Measurements from ENCODE around the gene RNF34. TPM values are rescaled to one million over a fixed set of nuclear protein-coding genes. Genes with fewer than 3 reads are reported as not detected.

Gene RNF34
- total RNA-seq, 2 experiments from 2014 or later, result 60.6 to 63.1 TPM

DNA sequence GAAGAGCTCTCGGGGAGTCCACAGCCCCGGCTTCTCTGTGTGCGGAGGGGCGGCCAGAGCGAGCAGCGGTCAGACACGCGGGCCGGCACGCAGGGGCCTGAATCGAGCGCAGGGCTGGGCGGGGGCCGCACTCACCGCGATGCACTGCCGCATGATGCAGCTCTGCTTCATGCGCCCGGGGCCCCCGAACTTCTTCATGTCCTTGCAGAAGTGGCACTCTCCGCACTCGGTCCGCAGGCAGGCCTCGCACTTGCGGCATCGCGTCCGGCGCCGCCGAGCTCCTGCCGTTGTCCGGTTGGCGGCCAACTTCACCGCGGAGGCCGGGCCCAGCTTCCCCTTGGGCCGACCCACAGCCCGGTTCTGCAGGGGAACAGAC, 53.1 kb downstream of the RNF34 start:
- intact Hi-C loops (cut with DNase I, micrococcal nuclease), result no loop called here
- no peak overlapping the region for H3K4me3 Mint-ChIP-seq
- DNase-seq (peak in 1 of 14 experiments; percentile 26), ATAC-seq (ENCODE audit: poor library complexity) (no peak)
- TF ChIP-seq, protein P1, sequence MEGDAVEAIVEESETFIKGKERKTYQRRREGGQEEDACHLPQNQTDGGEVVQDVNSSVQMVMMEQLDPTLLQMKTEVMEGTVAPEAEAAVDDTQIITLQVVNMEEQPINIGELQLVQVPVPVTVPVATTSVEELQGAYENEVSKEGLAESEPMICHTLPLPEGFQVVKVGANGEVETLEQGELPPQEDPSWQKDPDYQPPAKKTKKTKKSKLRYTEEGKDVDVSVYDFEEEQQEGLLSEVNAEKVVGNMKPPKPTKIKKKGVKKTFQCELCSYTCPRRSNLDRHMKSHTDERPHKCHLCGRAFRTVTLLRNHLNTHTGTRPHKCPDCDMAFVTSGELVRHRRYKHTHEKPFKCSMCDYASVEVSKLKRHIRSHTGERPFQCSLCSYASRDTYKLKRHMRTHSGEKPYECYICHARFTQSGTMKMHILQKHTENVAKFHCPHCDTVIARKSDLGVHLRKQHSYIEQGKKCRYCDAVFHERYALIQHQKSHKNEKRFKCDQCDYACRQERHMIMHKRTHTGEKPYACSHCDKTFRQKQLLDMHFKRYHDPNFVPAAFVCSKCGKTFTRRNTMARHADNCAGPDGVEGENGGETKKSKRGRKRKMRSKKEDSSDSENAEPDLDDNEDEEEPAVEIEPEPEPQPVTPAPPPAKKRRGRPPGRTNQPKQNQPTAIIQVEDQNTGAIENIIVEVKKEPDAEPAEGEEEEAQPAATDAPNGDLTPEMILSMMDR (IDR thresholded peaks at IDR 0.05), result no peak
- POLR2A ChIA-PET, result no interaction called here
- H3K9me3 Mint-ChIP-seq, result no peaks in the 10 kb centered on the region
- H3K36me3 Mint-ChIP-seq (ENCODE audit: low read depth), result peaks cover 24% of the 10 kb centered on the region
- peaks cover 22% of the 10 kb centered on the region for H3K4me1 Mint-ChIP-seq (ENCODE audit: low read depth)
- H3K27me3 ChIP-seq (ENCODE audit: control insufficient read depth in 1 of 2, insufficient read depth in 2 of 2, low read length in 2 of 2), result no peaks in the 10 kb centered on the region
- peaks cover 36% of the 10 kb centered on the region for H3K4me1 ChIP-seq (ENCODE audit: insufficient read depth, low read length)
- no peaks in the 10 kb centered on the region for H3K9me3 ChIP-seq (ENCODE audit: control insufficient read depth in 1 of 2, insufficient read depth in 1 of 2, low read length in 2 of 2)
- CTCF ChIA-PET, result interaction anchor here (0.6 kb wide), 1 partner anchor 132 kb away, joined by 3 read pairs; no protein-coding TSS in a partner anchor
- H3K27ac Mint-ChIP-seq, result no peak overlapping the region
- peaks cover 32% of the 10 kb centered on the region for H3K36me3 ChIP-seq (ENCODE audit: insufficient read depth, low read length)
- no peak overlapping the region for H3K4me3 ChIP-seq (ENCODE audit: low read length)
- no peak overlapping the region for H3K27ac ChIP-seq (ENCODE audit: low read depth in 1 of 2, low read length in 2 of 2)
- H3K27me3 Mint-ChIP-seq, result no peaks in the 10 kb centered on the region

DNA sequence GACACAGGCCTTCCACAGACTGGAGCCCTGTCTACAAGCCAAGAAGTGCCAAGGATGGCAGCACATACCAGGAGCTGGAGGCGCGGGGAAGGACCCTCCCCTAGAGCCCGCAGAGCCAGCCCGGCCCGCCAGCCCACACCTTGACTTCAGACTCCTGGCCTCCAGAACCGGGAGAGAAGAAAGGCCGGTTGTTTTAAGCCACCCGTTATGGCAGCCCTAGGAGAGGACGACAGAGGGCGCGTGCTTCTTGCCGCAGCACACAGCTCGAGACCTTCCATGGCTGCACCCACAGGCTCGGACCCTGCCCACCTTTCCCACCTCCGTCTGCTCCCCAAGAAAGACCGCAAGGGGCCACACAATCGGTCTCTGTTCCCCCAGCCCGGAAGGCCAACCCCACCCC, 53.7 kb downstream of the RNF34 start:
- H3K36me3 Mint-ChIP-seq (ENCODE audit: low read depth), result peaks cover 21% of the 10 kb centered on the region
- Histone ChIP-seq H3K4me1 (ENCODE audit: insufficient read depth, low read length) (peaks cover 39% of the 10 kb centered on the region), H3K36me3 (ENCODE audit: insufficient read depth, low read length) (peaks cover 30% of the 10 kb centered on the region), H3K27ac (ENCODE audit: low read depth in 1 of 2, low read length in 2 of 2) (no peak overlapping the region), H3K4me3 (ENCODE audit: low read length) (no peak overlapping the region), H3K9me3 (ENCODE audit: control insufficient read depth in 1 of 2, insufficient read depth in 1 of 2, low read length in 2 of 2) (no peaks in the 10 kb centered on the region), H3K27me3 (ENCODE audit: control insufficient read depth in 1 of 2, insufficient read depth in 2 of 2, low read length in 2 of 2) (no peaks in the 10 kb centered on the region)
- ChIA-PET POLR2A (interaction anchor here (1.1 kb wide), 1 partner anchor 53 kb away, joined by 3 read pairs; no protein-coding TSS in a partner anchor), CTCF (no interaction called here)
- H3K4me1 Mint-ChIP-seq (ENCODE audit: low read depth), result peaks cover 22% of the 10 kb centered on the region
- H3K9me3 Mint-ChIP-seq, result no peaks in the 10 kb centered on the region
- no peaks in the 10 kb centered on the region for H3K27me3 Mint-ChIP-seq
- DNase-seq (peak in 1 of 14 experiments; percentile 21), ATAC-seq (ENCODE audit: poor library complexity) (no peak)
- no peak overlapping the region for H3K27ac Mint-ChIP-seq
- TF ChIP-seq, protein P1 (IDR thresholded peaks at IDR 0.05), result no peak
- no peak overlapping the region for H3K4me3 Mint-ChIP-seq
- intact Hi-C loops (cut with DNase I, micrococcal nuclease), result no loop called here

DNA sequence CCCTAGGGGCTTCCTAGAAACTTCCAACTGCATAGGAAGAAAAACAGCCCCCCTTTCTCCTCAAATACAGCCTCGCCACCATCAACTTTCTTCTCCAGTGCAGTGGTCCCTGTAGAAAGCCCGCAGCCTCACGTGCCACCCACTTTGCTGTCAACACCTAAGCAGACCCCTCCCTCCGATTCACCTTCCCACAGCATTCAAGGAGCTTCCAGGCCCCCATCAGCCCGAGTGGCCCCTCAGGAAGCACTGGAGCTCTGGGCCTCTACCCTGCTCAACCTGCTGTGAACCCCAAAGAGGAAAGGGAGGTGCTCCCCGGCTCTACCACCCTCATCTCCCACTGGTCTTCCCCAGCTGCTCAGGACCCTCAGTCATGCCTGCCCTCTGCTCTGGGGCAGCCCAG, 55.0 kb downstream of the RNF34 start:
- ChIA-PET CTCF (interaction anchor here (1.4 kb wide), 1 partner anchor 12 kb away, joined by 4 read pairs; no protein-coding TSS in a partner anchor), POLR2A (interaction anchor here (1.1 kb wide), 1 partner anchor 54 kb away, joined by 3 read pairs; no protein-coding TSS in a partner anchor)
- TF ChIP-seq, protein P1 (IDR thresholded peaks at IDR 0.05), result no peak
- Mint-ChIP-seq H3K36me3 (ENCODE audit: low read depth) (peaks cover 13% of the 10 kb centered on the region), H3K9me3 (no peaks in the 10 kb centered on the region), H3K27ac (no peak overlapping the region), H3K4me1 (ENCODE audit: low read depth) (peaks cover 25% of the 10 kb centered on the region), H3K27me3 (no peaks in the 10 kb centered on the region), H3K4me3 (no peak overlapping the region)
- DNase-seq (no peak), ATAC-seq (ENCODE audit: poor library complexity) (no peak)
- no peaks in the 10 kb centered on the region for H3K27me3 ChIP-seq (ENCODE audit: control insufficient read depth in 1 of 2, insufficient read depth in 2 of 2, low read length in 2 of 2)
- intact Hi-C loops (cut with DNase I, micrococcal nuclease), result no loop called here
- no peaks in the 10 kb centered on the region for H3K9me3 ChIP-seq (ENCODE audit: control insufficient read depth in 1 of 2, insufficient read depth in 1 of 2, low read length in 2 of 2)
- H3K4me1 ChIP-seq (ENCODE audit: insufficient read depth, low read length), result peaks cover 39% of the 10 kb centered on the region
- peaks cover 21% of the 10 kb centered on the region for H3K36me3 ChIP-seq (ENCODE audit: insufficient read depth, low read length)
- no peak overlapping the region for H3K27ac ChIP-seq (ENCODE audit: low read depth in 1 of 2, low read length in 2 of 2)
- H3K4me3 ChIP-seq (ENCODE audit: low read length), result no peak overlapping the region

Data from CD4-positive, alpha-beta T cell (primary cell).